GM10266 (cell line): Measurements from ENCODE around the gene GNRH2.

ENCODE experiments used
- DNase-seq: peaks from one replicate; pipeline ENCODE4 v3.0.0; 2012; ENCODE audit errors: extremely low spot score
- TF ChIP-seq, protein P1 (sequence below): IDR thresholded peaks from 2 replicates; pipeline ENCODE4 v1.5.1; 2012; ENCODE audit warnings: mild to moderate bottlenecking, low read depth; ENCODE audit not compliant: control insufficient read depth, insufficient read depth; ENCODE audit errors: missing control alignments

Gene GNRH2

DNA sequence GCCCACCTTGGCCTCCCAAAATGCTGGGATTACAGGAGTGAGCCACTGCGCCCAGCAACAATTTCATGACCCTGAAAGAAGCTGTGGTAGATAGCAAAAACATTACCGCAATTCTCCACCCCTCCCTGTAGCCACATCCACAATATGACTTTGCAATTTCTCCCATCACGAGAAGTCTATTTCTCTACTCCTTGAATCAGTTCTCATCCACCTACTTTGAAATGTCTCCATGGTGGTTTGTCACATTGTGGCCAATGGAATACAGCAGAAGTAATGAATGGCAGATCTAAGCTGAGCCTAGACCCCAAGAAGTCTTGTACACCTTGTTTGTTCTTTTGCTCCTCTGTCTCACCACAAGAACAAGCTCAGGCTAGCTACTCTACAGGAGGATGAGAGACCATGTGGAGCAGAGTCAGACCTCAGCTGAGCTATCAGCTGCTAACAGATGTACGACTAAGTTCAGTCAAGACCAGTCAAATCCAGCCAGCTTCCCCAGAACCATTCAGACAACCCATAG, 34.3 kb downstream of the GNRH2 start:
- TF ChIP-seq, protein P1, sequence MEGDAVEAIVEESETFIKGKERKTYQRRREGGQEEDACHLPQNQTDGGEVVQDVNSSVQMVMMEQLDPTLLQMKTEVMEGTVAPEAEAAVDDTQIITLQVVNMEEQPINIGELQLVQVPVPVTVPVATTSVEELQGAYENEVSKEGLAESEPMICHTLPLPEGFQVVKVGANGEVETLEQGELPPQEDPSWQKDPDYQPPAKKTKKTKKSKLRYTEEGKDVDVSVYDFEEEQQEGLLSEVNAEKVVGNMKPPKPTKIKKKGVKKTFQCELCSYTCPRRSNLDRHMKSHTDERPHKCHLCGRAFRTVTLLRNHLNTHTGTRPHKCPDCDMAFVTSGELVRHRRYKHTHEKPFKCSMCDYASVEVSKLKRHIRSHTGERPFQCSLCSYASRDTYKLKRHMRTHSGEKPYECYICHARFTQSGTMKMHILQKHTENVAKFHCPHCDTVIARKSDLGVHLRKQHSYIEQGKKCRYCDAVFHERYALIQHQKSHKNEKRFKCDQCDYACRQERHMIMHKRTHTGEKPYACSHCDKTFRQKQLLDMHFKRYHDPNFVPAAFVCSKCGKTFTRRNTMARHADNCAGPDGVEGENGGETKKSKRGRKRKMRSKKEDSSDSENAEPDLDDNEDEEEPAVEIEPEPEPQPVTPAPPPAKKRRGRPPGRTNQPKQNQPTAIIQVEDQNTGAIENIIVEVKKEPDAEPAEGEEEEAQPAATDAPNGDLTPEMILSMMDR, result no peak
- DNase-seq, result no peak

DNA sequence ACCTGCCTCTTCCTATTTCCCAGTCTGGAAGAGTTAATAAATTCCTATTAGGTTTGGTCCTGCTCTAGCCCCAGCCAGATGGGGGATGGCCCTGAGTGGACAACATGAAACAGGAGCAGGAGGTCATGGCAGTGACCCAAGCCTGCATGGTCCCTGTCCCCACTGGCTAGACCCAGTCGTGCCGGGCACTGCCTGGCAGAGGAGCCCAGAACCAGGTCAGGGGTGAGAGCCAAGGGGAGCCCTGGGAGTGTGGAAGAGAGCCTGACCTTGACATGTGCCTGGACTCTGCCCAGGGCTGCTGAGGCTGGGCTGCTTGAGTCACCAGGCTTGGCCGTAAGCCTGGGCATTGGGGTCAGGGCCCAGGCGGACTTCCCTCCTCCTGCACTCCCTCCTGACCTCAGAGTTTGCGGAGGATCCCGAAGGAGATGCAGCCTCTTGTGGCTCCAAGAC, 37.5 kb downstream of the GNRH2 start:
- TF ChIP-seq, protein P1, result no peak
- DNase-seq, result no peak

DNA sequence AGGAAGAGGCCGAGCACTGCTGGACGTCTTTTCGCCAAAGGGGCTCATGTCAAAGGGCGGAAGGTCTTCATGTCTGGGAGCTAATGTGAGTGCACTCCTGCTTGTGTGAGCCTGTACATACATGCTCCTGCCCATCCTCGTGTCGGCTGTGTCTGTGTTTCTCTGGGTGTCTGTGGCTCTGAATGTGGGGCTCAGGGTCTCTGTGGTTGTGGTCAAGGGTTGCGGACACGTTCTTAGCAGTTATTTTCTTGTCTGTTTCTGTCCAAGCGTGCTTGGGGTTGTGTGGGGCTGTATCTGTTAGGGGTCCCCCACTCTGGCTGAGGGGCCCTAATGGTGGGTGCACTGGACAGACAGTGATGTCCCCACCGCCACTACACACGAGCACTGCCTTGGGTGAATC, 38.2 kb downstream of the GNRH2 start:
- TF ChIP-seq, protein P1, result no peak
- DNase-seq, result no peak

DNA sequence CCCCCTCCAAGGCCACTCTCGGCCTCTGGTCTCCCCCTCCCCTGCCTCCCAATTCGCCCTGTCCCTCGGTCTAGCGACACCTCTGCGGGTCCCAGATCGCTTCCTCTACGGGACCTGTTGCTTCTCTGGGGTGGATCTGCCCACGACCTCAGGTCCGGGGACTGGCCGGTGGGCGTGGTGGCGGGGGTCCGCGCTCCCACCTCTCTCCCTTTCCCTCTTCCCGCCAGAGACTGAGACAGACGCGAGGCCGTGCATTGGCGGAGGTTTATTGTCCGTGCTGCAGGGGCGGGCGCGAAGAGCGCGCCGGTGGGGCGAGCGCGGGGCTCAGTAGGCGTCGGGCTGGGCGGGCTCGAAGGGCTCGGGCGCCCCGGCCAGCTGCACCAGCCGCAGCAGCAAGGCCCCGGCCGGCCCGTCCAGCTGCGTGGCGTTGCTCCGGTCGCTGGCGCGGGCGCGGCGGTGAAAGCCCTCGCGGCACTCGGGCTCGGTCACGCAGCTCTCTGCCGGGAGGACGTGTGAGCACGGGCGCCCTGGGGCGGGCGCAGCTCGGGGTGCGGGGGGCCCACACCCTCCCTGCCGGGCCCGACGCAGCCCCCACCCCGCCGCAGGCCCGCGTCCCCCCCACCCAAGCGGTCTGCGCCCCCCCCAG, 39.0 kb downstream of the GNRH2 start:
- DNase-seq, result no peak
- TF ChIP-seq, protein P1, result no peak

DNA sequence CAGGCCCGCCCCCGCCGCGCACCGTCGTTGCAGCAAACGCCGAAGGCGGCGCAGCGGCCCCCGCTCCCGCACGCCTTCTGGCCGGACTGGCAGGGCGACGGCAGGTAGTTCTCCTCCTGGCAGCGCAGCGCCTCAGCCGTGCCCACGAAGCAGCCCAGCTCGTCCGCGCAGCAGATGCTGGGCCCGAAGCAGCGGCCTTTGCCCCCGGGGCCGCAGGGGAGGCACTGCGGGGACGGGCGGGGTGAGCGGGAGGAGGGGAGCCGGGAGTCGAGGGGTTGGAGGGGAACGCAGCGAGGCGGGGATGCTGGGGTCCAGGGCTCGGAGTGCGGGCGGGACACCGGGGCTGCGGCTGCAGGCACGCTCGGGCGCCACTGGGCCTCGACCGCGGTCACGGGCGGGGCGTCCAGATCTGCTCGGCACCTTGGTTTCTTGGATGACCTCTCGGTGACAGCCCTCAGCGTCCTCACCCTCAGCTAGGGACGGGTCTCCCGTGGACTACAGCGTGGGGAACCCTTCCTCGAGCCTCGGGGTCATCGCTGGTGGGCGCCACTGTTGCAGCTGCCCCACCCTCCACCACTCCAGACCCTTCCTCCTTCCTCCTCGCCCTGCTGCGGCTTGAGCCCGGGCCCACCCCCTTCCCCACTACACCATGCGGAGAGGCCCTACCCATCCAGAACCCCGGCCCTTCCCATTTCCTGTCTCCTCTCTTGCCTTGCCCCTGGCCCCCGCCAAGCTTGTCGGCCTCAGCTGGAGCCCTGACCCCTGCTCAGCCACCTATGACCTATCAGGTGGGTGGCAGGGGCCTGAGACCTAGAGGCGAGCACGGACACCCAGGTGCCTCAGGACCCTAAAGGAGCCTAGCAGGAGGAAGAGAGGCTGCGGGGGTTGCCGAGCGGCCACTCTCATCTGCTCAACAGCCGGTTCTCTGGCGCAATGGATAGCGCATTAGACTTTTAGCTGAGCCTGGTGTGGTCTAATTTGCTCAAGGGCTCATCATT, 39.8 kb downstream of the GNRH2 start:
- TF ChIP-seq, protein P1, result no peak
- no peak for DNase-seq

DNA sequence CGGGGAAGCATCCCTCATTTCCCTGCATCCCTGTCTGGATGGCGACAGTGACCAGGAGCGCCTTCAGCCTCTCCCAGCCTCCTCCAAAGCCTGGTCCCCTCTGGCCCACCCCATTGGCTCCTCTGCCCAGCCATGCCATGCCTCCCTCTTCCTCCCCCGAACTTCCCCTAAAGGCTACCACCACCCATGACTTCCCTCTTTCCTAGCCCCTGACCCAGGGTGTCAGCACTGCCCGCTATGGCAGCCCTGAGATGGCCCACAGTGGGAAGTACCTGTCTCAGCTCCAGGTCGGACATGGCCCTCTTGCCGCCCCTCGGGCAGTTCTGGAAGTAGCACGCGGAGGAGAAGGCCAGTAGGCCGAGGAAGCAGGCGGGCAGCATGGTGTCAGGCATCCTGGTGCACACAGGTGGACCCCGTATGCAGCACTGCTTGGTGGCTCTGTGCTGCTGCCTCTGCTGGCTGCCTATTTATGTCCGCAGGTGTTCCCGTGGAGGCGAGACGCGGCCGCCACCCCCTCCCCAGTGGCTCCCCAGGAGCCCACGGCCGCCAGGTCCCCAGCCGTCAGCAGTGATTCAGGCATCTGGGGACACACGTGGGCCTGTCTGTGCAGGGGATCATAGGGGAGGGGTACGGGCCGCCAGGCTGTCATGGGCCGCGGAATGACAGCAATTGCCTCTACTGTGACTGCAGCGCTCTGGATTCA, 41.0 kb downstream of the GNRH2 start, which contains the start of gene AVP:
Gene AVP, minus strand, starts transcription at position 442 of the 703 bp plus-strand sequence. Its CDS starts 50 bp downstream, at position 392.
- DNase-seq, result no peak
- TF ChIP-seq, protein P1, result no peak

DNA sequence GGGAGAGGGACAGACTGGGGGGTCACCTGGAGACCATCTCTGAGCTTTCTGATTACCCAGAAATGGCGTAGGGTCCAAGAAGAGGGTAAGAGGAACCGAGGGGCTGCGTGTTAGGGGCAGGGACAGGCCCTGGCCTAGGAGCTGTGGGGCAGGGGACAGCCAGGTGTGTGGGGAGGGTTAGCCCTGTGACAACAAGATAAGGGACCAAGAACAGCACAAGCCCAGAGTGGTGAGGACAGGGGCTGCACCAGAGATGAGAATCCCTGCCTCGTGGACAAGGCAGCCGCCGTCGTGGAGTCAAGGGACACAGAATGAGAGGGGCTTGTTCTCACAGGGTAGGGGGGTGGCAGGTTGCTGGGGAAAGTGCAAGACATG, 41.6 kb downstream of the GNRH2 start:
- DNase-seq, result no peak
- TF ChIP-seq, protein P1, result no peak
